Caco-2 (cell line): ENCODE data around the gene KIF17. TPM values are rescaled to one million over a fixed set of nuclear protein-coding genes. Genes with fewer than 3 reads are reported as not detected.

ENCODE experiments used
- BruUV-seq: library from RNA; stranded (reverse); fragments of 400-500 nt; replicated peaks from 2 replicates; lab custom pipeline; 2021; lab: Mats Ljungman, UMichigan
- CTCF ChIA-PET: fragments of 300-600 bp; sonication (Branson Sonifier 250); formaldehyde crosslinking; loops from one replicate; lab custom pipeline; 2022; ENCODE audit warnings: antibody characterized with exemption; lab: Charles Lee
- POLR2A ChIA-PET: fragments of 300-600 bp; sonication (Branson Sonifier 250); formaldehyde crosslinking; loops from one replicate; lab custom pipeline; 2022; ENCODE audit warnings: antibody characterized with exemption; lab: Charles Lee
- DNase-seq, 2 experiments: peaks; one replicate each; pipeline versions ENCODE4 v3.0.0 to v3.0.0-alpha.2; 2020 to 2022
- H3K27me3 ChIP-seq: replicated peaks from 2 replicates; pipeline ENCODE4 v1.6.0; 2011; ENCODE audit warnings: low read length; ENCODE audit not compliant: control insufficient read depth, insufficient read depth
- H3K36me3 ChIP-seq: 2 replicates; pipeline ENCODE4 v1.5.1; 2011; ENCODE audit warnings: low read length; ENCODE audit not compliant: control insufficient read depth, insufficient read depth
- H3K4me1 ChIP-seq: fragments of 250-450 bp; sonication (Bioruptor Pico); 2 replicates; pipeline ENCODE4 v1.5.1; 2020; ENCODE audit warnings: mild to moderate bottlenecking
- H3K4me3 ChIP-seq: 2 replicates; pipeline ENCODE4 v1.5.1; 2011; ENCODE audit warnings: low read depth, mild to moderate bottlenecking, control low read depth, low read length
- H3K9me3 ChIP-seq: fragments of 250-450 bp; sonication (Bioruptor Pico); 2 replicates; pipeline ENCODE4 v1.5.1; 2020; ENCODE audit warnings: mild to moderate bottlenecking, moderate library complexity
- H3K27ac Mint-ChIP-seq: one replicate; pipeline ENCODE4 v1.8.0; 2022; ENCODE audit warnings: mixed read lengths; ENCODE audit not compliant: unreplicated experiment
- H3K27me3 Mint-ChIP-seq: one replicate; pipeline ENCODE4 v1.8.0; 2022; ENCODE audit warnings: mixed read lengths; ENCODE audit not compliant: insufficient read depth, unreplicated experiment
- H3K36me3 Mint-ChIP-seq: one replicate; pipeline ENCODE4 v1.8.0; 2022; ENCODE audit warnings: mild to moderate bottlenecking, mixed read lengths; ENCODE audit not compliant: insufficient read depth, unreplicated experiment
- H3K4me1 Mint-ChIP-seq: one replicate; pipeline ENCODE4 v1.8.0; 2022; ENCODE audit warnings: low read depth, mixed read lengths; ENCODE audit not compliant: unreplicated experiment
- H3K4me3 Mint-ChIP-seq: one replicate; pipeline ENCODE4 v1.8.0; 2022; ENCODE audit warnings: mild to moderate bottlenecking, moderate library complexity, mixed read lengths; ENCODE audit not compliant: unreplicated experiment
- H3K9me3 Mint-ChIP-seq: one replicate; pipeline ENCODE4 v1.8.0; 2022; ENCODE audit warnings: mixed read lengths; ENCODE audit not compliant: unreplicated experiment
- CTCF ChIP-seq, 2 experiments: fragments of 200-600 bp in 1 of 2; IDR thresholded peaks; 1 replicate in 1 of 2; 2 replicates in 1 of 2; pipeline versions ENCODE4 v1.5.1 to v1.8.0; 2011 to 2022; ENCODE audit warnings: antibody characterized with exemption in 1 of 2, control low read depth in 1 of 2, inconsistent platforms in 1 of 2, low read depth in 1 of 2, low read length in 1 of 2, mild to moderate bottlenecking in 1 of 2, moderate library complexity in 1 of 2; ENCODE audit not compliant: insufficient read depth in 1 of 2, severe bottlenecking in 1 of 2, unreplicated experiment in 1 of 2
- intact Hi-C: fragments of 100-400 bp; cut with micrococcal nuclease; formaldehyde crosslinking; loops from one replicate; pipeline ENCODE4 v1.10.0; 2022; ENCODE audit not compliant: unreplicated experiment
- total RNA-seq: library from RNA; stranded (reverse); gene quantifications from 2 replicates; pipeline ENCODE4 v1.2.3, GENCODE V29; 2022

The KIF17 gene
- total RNA-seq, 1 experiment from 2014 or later = 1.5 TPM

- no peak overlapping the region for H3K4me3 Mint-ChIP-seq
- no peak overlapping the region for H3K27ac Mint-ChIP-seq
- ChIA-PET CTCF (no interaction called here), POLR2A (no interaction called here)
- H3K4me3 ChIP-seq = no peak overlapping the region
- H3K36me3 ChIP-seq = no peaks in the 10 kb centered on the region
- TF ChIP-seq CTCF (IDR thresholded peaks at IDR 0.05; ENCODE audit: insufficient read depth in 1 of 2, low read depth in 1 of 2, low read length in 1 of 2, severe bottlenecking in 1 of 2, unreplicated experiment in 1 of 2) = no peak
- H3K36me3 Mint-ChIP-seq = no peaks in the 10 kb centered on the region
- no peak for DNase-seq
- H3K4me1 Mint-ChIP-seq = peaks cover 6% of the 10 kb centered on the region
- H3K27me3 ChIP-seq = no peaks in the 10 kb centered on the region
- H3K4me1 ChIP-seq = no peaks in the 10 kb centered on the region
- H3K9me3 ChIP-seq = no peaks in the 10 kb centered on the region
- no peaks in the 10 kb centered on the region for H3K27me3 Mint-ChIP-seq
- H3K9me3 Mint-ChIP-seq = no peaks in the 10 kb centered on the region
- intact Hi-C loops = no loop called here
- no TSS peak for BruUV-seq
Measured at GRCh38 chr1:20626524-20626923, 91.3 kb downstream of the KIF17 start.

GRCh38 chr1:20626098-20626427 is 91.7 kb downstream of the KIF17 start:
- ChIA-PET POLR2A (no interaction called here), CTCF (no interaction called here)
- H3K4me3 ChIP-seq = no peak overlapping the region
- DNase-seq = no peak
- no peaks in the 10 kb centered on the region for H3K36me3 ChIP-seq
- H3K27ac Mint-ChIP-seq = no peak overlapping the region
- no peak for TF ChIP-seq CTCF (IDR thresholded peaks at IDR 0.05; ENCODE audit: insufficient read depth in 1 of 2, low read depth in 1 of 2, low read length in 1 of 2, severe bottlenecking in 1 of 2, unreplicated experiment in 1 of 2)
- H3K9me3 Mint-ChIP-seq = no peaks in the 10 kb centered on the region
- H3K4me1 ChIP-seq = no peaks in the 10 kb centered on the region
- H3K4me3 Mint-ChIP-seq = no peak overlapping the region
- no peaks in the 10 kb centered on the region for H3K27me3 Mint-ChIP-seq
- peaks cover 6% of the 10 kb centered on the region for H3K4me1 Mint-ChIP-seq
- no peaks in the 10 kb centered on the region for H3K9me3 ChIP-seq
- H3K27me3 ChIP-seq = no peaks in the 10 kb centered on the region
- no TSS peak for BruUV-seq
- intact Hi-C loops = no loop called here
- H3K36me3 Mint-ChIP-seq = no peaks in the 10 kb centered on the region

GRCh38 chr1:20625176-20626097 is 92.4 kb downstream of the KIF17 start:
- intact Hi-C loops = no loop called here
- peaks cover 6% of the 10 kb centered on the region for H3K4me1 Mint-ChIP-seq
- no TSS peak for BruUV-seq
- no peak overlapping the region for H3K4me3 ChIP-seq
- TF ChIP-seq CTCF (IDR thresholded peaks at IDR 0.05; ENCODE audit: insufficient read depth in 1 of 2, low read depth in 1 of 2, low read length in 1 of 2, severe bottlenecking in 1 of 2, unreplicated experiment in 1 of 2) = no peak
- ChIA-PET POLR2A (no interaction called here), CTCF (no interaction called here)
- no peaks in the 10 kb centered on the region for H3K36me3 ChIP-seq
- H3K4me3 Mint-ChIP-seq = no peak overlapping the region
- DNase-seq = no peak
- H3K27me3 Mint-ChIP-seq = no peaks in the 10 kb centered on the region
- no peaks in the 10 kb centered on the region for H3K36me3 Mint-ChIP-seq
- H3K27ac Mint-ChIP-seq = no peak overlapping the region
- no peaks in the 10 kb centered on the region for H3K4me1 ChIP-seq
- H3K9me3 Mint-ChIP-seq = no peaks in the 10 kb centered on the region
- H3K27me3 ChIP-seq = no peaks in the 10 kb centered on the region
- no peaks in the 10 kb centered on the region for H3K9me3 ChIP-seq
